Measurements from ENCODE around the gene YBX2. TPM values are rescaled to one million over a fixed set of nuclear protein-coding genes. Genes with fewer than 3 reads are reported as not detected.

Gene YBX2
- total RNA-seq, 1 experiment from 2014 or later, result not detected

GRCh38 chr17:7304179-7304578 lies 9.7 kb upstream of the YBX2 start:
- DNase-seq (ENCODE audit: low read depth), result no peak

GRCh38 chr17:7296189-7296861 lies 1.9 kb upstream of the YBX2 start:
- peak; percentile 82 for DNase-seq (ENCODE audit: low read depth)

GRCh38 chr17:7295230-7296180 lies 1.1 kb upstream of the YBX2 start:
- no peak for DNase-seq (ENCODE audit: low read depth)

GRCh38 chr17:7293816-7294613 lies 424 bp downstream of the YBX2 start:
- no peak for DNase-seq (ENCODE audit: low read depth)

- no peak for DNase-seq (ENCODE audit: low read depth)
These were observed 1.3 kb downstream of the YBX2 start for GRCh38 chr17:7293159-7293558.

GRCh38 chr17:7292729-7293128 lies 1.7 kb downstream of the YBX2 start:
- no peak for DNase-seq (ENCODE audit: low read depth)

- DNase-seq (ENCODE audit: low read depth), result no peak
These were observed 2.2 kb downstream of the YBX2 start for GRCh38 chr17:7292194-7292593.

- DNase-seq (ENCODE audit: low read depth), result no peak
These were observed 3.8 kb downstream of the YBX2 start for GRCh38 chr17:7290685-7291084.

GRCh38 chr17:7290166-7290565 lies 4.3 kb downstream of the YBX2 start:
- no peak for DNase-seq (ENCODE audit: low read depth)

- DNase-seq (ENCODE audit: low read depth), result no peak
These were observed 5.0 kb downstream of the YBX2 start for GRCh38 chr17:7289256-7290032.

GRCh38 chr17:7285679-7286078 lies 8.8 kb downstream of the YBX2 start:
- DNase-seq (ENCODE audit: low read depth), result no peak

GRCh38 chr17:7284911-7285310 lies 9.5 kb downstream of the YBX2 start:
- no peak for DNase-seq (ENCODE audit: low read depth)

- no peak for DNase-seq (ENCODE audit: low read depth)
These were observed 10.8 kb downstream of the YBX2 start for GRCh38 chr17:7283471-7284216.

- no peak for DNase-seq (ENCODE audit: low read depth)
These were observed 11.6 kb downstream of the YBX2 start for GRCh38 chr17:7282752-7283321.

- DNase-seq (ENCODE audit: low read depth), result no peak
These were observed 12.3 kb downstream of the YBX2 start for GRCh38 chr17:7281953-7282751.

- peak; percentile 92 for DNase-seq (ENCODE audit: low read depth)
These were observed 13.1 kb downstream of the YBX2 start, which contains the start of gene SLC2A4 for GRCh38 chr17:7281074-7281952. Gene SLC2A4 (plus strand): TSS chr17:7281718. CDS start chr17:7281935, 217 bp downstream.

- peak; percentile 78 for DNase-seq (ENCODE audit: low read depth)
These were observed 13.8 kb downstream of the YBX2 start for GRCh38 chr17:7280519-7281073.

- no peak for DNase-seq (ENCODE audit: low read depth)
These were observed 15.0 kb downstream of the YBX2 start for GRCh38 chr17:7279448-7279847.

Data from HT1080 (cell line).